Amygdala (tissue), 56 donors: ENCODE results near the gene ADD2.

Source experiments
- DNase-seq, 56 donors: peaks; one replicate each; lab custom pipeline; 2025; lab: John Stamatoyannopoulos, UW

Gene ADD2

GRCh38 chr2:70706026-70706795 is 61.8 kb downstream of the ADD2 start:
- DNase-seq: no peak

DNA sequence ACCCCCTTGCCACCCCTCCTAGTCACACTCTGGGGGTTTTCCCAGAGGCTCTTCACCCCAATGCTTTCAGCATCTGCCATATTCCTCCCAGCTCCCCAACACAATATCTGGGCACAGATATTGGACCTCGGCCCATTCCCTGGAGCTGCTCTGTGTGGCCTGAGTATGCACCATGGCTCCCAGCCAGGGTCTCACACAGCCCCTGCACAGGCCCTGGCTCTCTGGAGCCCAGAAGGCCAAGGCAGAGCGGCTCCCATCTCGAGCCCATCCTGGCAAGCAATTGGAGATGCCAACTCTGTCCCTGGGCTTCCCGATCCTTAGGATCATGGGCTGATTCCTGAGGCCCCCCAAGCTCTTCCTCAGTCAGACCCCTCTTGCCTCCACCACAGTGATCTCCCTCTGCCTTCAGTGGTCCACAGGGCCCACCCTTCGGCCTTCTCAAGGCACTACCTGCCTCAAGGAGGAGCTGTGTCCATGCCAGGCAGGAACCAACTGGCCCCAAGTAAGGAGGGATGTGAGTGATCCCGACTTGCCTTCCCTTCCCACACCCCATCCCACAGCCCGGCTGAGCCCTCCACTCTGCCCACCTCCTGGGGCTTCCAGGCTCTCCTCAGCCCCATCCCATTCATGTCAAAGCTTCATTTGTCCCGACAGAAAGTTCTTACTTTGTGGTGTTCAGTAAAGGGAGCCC is 62.7 kb downstream of the ADD2 start:
- DNase-seq: no peak

GRCh38 chr2:70703900-70704549 is 64.0 kb downstream of the ADD2 start:
- DNase-seq: peak in 1 of 56 donors; percentile 8

GRCh38 chr2:70702711-70703395 is 65.1 kb downstream of the ADD2 start:
- DNase-seq: no peak

GRCh38 chr2:70698847-70699246 is 69.2 kb downstream of the ADD2 start:
- DNase-seq: no peak

GRCh38 chr2:70697603-70698383 is 70.2 kb downstream of the ADD2 start:
- no peak for DNase-seq

GRCh38 chr2:70696142-70696541 is 71.9 kb downstream of the ADD2 start:
- no peak for DNase-seq

DNA sequence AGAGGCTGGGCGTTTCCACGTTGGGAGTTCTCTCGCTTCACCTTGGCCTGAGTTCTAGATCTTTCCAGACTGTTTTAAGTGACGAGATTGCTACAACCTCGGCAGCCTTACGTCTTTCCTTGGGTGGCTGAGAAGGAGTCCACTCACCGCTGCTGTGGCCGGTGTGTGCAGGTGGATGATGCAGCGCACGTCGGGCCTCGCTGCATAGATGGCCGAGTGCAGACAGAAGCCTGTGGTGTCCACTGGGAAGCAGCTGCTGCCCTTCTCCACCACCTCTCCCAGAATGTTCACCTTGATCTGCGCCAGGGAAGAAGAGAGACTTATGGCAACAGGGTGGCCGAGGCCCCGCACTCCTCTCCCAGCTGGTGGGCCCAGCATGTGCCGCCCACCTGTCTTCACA is 75.7 kb downstream of the ADD2 start:
- DNase-seq: no peak

- no peak for DNase-seq
Measured at GRCh38 chr2:70691497-70692140, 76.4 kb downstream of the ADD2 start.

- no peak for DNase-seq
Measured at GRCh38 chr2:70690846-70691245, 77.2 kb downstream of the ADD2 start.

DNA sequence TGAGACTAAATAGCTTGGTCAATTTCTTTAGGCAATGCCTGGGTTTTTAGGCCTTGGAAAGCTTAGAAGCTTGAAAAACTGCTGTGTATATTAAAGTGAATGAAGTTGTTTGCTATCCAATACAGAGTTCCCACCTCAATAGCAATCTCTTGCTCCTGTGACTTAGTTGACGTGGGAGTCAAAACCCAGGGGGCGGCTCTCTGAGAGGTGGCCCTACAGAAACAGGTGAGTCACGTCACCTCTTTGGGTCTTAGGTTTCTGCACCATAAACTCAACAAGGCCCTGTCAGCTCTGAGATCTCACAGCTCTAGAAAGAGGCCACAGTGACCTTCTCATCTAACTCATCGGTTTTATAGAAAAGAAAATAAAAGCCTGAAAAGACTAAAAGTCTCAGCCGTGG is 79.6 kb downstream of the ADD2 start:
- DNase-seq: no peak

- no peak for DNase-seq
Measured at GRCh38 chr2:70687461-70687795, 80.6 kb downstream of the ADD2 start.

DNA sequence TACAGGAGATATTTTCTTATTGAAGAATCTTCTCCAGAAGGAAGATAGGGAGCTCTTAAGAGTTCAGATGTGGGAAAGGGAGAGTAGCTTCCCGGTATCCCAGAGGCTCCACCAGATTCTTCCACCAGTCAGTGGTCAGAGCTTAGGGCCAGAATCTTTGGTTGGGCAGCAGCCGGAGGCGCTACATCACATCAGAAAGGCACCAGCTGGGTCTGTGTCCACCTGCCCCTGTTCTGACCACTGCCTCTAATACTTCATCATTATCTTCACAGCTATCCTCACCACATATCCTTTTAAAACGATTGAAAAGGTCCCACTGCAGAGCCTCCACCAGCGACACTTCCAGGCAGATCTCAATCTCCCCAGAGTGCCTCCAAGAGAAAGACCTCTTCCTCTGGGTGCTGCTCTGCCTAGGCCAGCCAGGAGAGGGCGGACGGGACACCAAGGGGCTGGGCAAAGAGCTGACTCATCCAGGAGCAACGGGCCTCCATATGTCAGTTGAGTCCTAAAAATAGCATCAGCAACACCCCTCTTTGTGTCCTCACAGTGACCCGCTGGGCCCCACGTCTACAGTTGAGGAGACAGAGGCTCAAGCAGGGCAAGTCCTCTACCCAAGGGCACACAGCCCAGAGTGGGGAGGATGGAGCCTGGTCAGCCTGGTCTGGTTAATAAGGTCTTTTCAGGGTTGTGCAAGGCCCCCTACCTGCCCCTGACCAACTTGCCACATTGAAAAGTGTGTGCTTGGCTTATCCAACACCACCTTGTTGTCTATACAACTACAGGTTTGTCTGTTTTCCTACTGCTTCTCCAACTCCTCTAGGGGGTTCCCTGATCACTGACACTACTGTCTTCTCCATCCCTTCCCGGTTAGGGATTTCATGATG is 81.2 kb downstream of the ADD2 start:
- DNase-seq: peak in 2 of 56 donors; percentile 15 to 18

GRCh38 chr2:70685771-70686171 is 82.2 kb downstream of the ADD2 start:
- peak in 24 of 56 donors; percentile 3 to 66 (median 22) for DNase-seq

DNA sequence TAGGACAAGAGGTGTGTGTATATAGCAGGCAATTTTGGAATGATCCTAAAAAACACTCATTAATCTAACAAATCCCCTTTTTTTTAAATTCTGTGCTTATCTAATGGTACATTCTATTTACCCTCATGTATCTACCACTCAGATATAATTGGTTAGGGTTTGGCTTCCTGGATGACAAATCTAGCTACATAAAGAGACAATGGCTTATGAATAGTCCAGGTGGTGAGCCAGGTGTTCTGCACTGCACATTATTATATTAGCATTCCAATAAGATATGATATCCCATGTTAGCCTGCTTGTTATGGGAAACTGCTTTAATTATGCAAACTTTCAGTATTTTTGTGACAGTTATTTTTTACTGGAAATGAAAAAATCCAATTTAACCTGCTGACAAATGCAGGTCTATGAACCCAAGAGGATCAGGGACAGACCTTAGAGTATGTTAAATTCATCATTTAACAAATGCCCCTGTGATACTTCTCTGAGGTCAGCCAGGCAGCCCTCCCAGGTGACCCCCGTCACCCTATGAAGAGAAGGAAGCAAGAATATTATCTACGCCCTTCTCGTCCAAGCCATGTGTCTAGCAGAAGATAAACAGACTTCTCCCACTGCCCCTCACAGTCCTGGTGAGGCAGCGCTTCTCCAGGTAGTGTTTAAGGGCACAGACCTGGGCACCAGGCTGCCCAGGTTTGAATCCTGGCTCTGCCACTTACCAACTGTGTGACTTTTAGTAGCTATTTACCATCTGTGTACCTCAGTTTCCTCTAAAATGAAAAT is 83.0 kb downstream of the ADD2 start:
- DNase-seq: no peak

DNA sequence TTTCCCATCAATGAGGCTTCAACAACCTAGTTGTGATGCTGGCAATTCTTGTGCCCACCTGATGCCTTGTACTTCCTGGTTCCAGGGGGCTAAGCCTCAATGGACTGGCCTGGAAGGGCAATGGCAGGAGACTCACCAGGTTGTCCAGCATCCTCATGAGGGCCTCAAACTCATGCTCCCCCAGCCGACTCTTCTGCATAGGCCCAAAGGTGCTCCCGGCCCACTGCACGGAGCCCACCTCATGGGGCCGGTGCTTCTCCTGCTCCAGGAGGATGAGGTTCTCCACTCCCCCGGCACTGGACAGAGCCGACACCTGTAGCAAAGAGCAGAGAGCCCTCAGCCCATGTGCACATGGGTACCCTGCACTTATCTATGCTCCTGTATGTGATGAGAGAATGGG is 84.5 kb downstream of the ADD2 start:
- DNase-seq: no peak

DNA sequence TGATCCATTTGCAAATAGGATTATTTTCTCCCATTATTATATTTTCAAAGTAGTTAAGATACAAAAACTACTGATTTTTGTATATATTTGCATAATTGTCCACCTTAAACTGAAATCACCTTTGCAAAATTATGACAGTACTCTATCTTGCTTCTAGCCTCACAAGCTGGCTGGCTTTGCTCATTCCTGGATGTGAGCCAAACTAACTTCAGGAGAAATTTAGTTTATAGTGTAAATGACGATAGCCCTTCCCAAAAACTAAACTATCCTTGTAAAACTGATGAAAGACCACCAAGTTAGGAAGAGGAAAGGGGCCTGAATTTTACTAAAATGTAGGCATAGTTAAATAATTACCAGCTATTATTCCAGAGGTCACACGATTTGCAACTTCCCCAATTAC is 87.3 kb downstream of the ADD2 start:
- DNase-seq: no peak

GRCh38 chr2:70679259-70679658 is 88.7 kb downstream of the ADD2 start:
- DNase-seq: no peak
